Activated CD4-positive, alpha-beta T cell treated with anti-CD3 and anti-CD28 coated beads, Interleukin-2, amount 50 U/mL, for 4 hours (primary cell): ENCODE results near the gene MIER2.

ENCODE experiments used
- DNase-seq, 2 experiments: peaks; one replicate each; pipeline ENCODE4 v3.0.0-alpha.2; 2020

MIER2 gene

GRCh38 chr19:328025-328505 lies 16.5 kb downstream of the MIER2 start:
- DNase-seq = no peak

GRCh38 chr19:327291-328024 lies 17.1 kb downstream of the MIER2 start:
- no peak for DNase-seq

- DNase-seq = no peak
These were observed 17.7 kb downstream of the MIER2 start for GRCh38 chr19:326871-327270.

GRCh38 chr19:325937-326565 lies 18.5 kb downstream of the MIER2 start:
- no peak for DNase-seq

- DNase-seq = no peak
These were observed 19.2 kb downstream of the MIER2 start for GRCh38 chr19:325173-325936.

- no peak for DNase-seq
These were observed 19.9 kb downstream of the MIER2 start for GRCh38 chr19:324716-325115.

GRCh38 chr19:322616-323015 lies 22.0 kb downstream of the MIER2 start:
- DNase-seq = no peak

- DNase-seq = no peak
These were observed 26.2 kb downstream of the MIER2 start for GRCh38 chr19:318509-318774.

GRCh38 chr19:317710-318508 lies 26.7 kb downstream of the MIER2 start:
- DNase-seq = no peak

- DNase-seq = no peak
These were observed 28.8 kb downstream of the MIER2 start for GRCh38 chr19:315811-316210.

- DNase-seq = no peak
These were observed 30.4 kb downstream of the MIER2 start for GRCh38 chr19:313988-314815.

GRCh38 chr19:313169-313987 lies 31.2 kb downstream of the MIER2 start:
- no peak for DNase-seq

GRCh38 chr19:311813-312261 lies 32.8 kb downstream of the MIER2 start:
- no peak for DNase-seq

GRCh38 chr19:310781-311496 lies 33.7 kb downstream of the MIER2 start:
- DNase-seq = no peak

GRCh38 chr19:310141-310651 lies 34.4 kb downstream of the MIER2 start:
- DNase-seq = no peak

- no peak for DNase-seq
These were observed 35.4 kb downstream of the MIER2 start for GRCh38 chr19:309206-309565.

GRCh38 chr19:308471-309205 lies 36.0 kb downstream of the MIER2 start:
- no peak for DNase-seq

GRCh38 chr19:307793-308420 lies 36.7 kb downstream of the MIER2 start:
- DNase-seq = no peak

GRCh38 chr19:307111-307531 lies 37.5 kb downstream of the MIER2 start:
- DNase-seq = no peak
